Activated naive CD4-positive, alpha-beta T cell treated with anti-CD3 and anti-CD28 coated beads, Interleukin-2, amount 50 U/mL, for 24 hours (primary cell): Measurements from ENCODE around the gene LIN54.
A peak's percentile ranks its signal among the peaks of the same experiment; 100 is the strongest.
"Not testable (repeated sequence)": the region's sequence is repeated elsewhere in the genome, so short reads cannot be mapped to it uniquely, and the experiment has no call there.

Experiments
- H3K27ac Mint-ChIP-seq: one replicate; pipeline ENCODE4 v1.8.0; 2021; ENCODE audit warnings: mild to moderate bottlenecking, mixed read lengths
- H3K27me3 Mint-ChIP-seq: one replicate; pipeline ENCODE4 v1.8.0; 2021; ENCODE audit warnings: mixed read lengths
- H3K36me3 Mint-ChIP-seq: one replicate; pipeline ENCODE4 v1.8.0; 2021; ENCODE audit warnings: mixed read lengths
- H3K4me1 Mint-ChIP-seq: one replicate; pipeline ENCODE4 v1.8.0; 2021; ENCODE audit warnings: mixed read lengths
- H3K4me3 Mint-ChIP-seq: one replicate; pipeline ENCODE4 v1.8.0; 2021; ENCODE audit warnings: mild to moderate bottlenecking, mixed read lengths
- H3K9me3 Mint-ChIP-seq: one replicate; pipeline ENCODE4 v1.8.0; 2021; ENCODE audit warnings: mixed read lengths

Gene LIN54

DNA sequence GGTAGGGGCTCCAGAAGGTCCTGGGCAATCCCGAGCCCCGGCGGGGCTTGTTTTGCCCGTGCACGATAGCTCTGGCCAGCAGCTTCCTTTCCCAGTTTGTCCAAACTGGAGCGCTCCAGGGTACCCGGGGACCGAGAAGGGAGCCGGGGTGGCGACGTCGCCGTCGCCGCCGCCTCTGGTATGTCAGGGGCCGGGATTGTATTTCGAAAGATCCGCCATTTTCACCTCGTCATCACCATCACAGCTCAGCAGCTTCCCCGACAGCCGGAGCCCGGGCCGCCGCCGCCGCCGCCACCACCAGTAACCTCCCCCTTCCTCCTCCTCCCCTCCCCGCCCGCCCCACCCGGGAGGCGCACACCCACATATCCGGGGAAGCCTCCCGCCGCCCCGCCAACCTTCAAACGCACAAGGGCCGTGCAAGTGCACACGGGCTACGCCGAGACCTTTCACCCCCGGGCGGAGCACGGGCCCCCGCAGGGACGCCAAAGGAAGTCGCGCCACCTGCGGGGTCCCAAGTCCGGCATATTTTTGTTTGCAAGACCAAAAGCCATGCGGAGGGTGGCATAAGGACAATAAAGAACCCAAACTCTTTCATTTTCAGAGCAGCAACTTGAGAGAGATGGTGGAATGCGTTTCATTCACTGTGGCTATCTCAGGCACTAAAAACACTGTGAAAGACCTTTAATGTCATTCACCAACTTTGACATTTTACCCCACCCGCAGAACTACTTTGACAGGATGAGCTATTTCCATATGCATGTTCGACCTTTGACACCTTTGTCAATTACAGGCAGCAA lies at the start of gene LIN54:
Gene LIN54 (minus strand): TSS at position 302 of the 797 bp plus-strand sequence. CDS start 25,979 bp downstream, outside the sequence.
- H3K4me3 Mint-ChIP-seq = peak within 1 kb of the TSS; percentile 98
- peak within 1 kb of the TSS; percentile 90 for H3K27ac Mint-ChIP-seq
- H3K36me3 Mint-ChIP-seq = no peaks in the 10 kb centered on the region
- H3K9me3 Mint-ChIP-seq = no peaks in the 10 kb centered on the region
- H3K4me1 Mint-ChIP-seq = peaks cover 62% of the 10 kb centered on the region
- no peaks in the 10 kb centered on the region for H3K27me3 Mint-ChIP-seq

DNA sequence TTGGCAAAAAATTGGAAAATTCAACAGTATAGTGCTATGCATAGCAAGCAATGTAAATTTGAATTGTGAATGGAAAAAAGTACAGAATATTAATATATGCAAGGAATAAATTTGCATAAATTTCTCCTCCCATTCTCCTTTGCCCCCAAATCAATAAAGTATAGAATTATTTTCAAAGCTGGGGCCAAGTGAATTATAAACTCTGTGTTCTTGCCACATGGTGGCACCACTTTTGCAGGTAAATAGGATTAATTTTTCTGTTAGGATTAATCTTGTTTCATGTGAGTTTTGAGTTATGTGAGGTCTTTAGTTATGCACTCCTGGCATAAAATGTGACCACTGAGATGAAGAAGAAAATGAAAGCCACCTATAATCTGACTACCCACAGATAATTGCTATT lies 44.3 kb upstream of the LIN54 start:
- Mint-ChIP-seq H3K27ac (no peak overlapping the region), H3K36me3 (peaks cover 9% of the 10 kb centered on the region), H3K4me3 (no peak overlapping the region), H3K4me1 (no peaks in the 10 kb centered on the region), H3K27me3 (no peaks in the 10 kb centered on the region), H3K9me3 (no peaks in the 10 kb centered on the region)

DNA sequence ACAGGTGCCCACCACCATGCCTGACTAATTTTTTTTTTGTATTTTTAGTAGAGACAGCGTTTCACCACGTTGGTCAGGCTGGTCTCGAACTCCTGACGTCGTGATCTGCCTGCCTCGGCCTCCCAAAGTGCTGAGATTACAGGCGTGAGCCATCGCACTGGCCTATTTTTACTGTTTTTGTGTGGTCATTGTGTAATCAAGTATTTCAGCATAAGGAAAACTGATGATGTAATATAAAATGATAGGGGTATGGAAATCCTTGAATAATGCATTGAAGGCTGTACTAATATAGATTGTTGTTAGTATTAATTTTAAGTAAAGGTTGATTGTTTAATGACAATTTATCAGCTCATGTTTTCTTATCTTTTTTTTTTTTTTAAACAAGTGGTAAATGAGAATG lies 38.2 kb upstream of the LIN54 start:
- H3K36me3 Mint-ChIP-seq, H3K27ac Mint-ChIP-seq, H3K9me3 Mint-ChIP-seq, H3K4me3 Mint-ChIP-seq, H3K27me3 Mint-ChIP-seq: not testable (repeated sequence)
- peaks cover 15% of the 10 kb centered on the region for H3K4me1 Mint-ChIP-seq

GRCh38 chr4:83046693-83047473 lies 36.3 kb upstream of the LIN54 start:
- Mint-ChIP-seq H3K36me3 (peaks cover 7% of the 10 kb centered on the region), H3K4me3 (no peak overlapping the region), H3K4me1 (peaks cover 19% of the 10 kb centered on the region), H3K9me3 (no peaks in the 10 kb centered on the region), H3K27ac (no peak overlapping the region), H3K27me3 (no peaks in the 10 kb centered on the region)

- Mint-ChIP-seq H3K9me3 (no peaks in the 10 kb centered on the region), H3K4me1 (peaks cover 35% of the 10 kb centered on the region), H3K4me3 (no peak overlapping the region), H3K27ac (no peak overlapping the region), H3K36me3 (peaks cover 5% of the 10 kb centered on the region), H3K27me3 (no peaks in the 10 kb centered on the region)
Observed at GRCh38 chr4:83043801-83044407, 33.3 kb upstream of the LIN54 start.

GRCh38 chr4:83043157-83043556 lies 32.5 kb upstream of the LIN54 start:
- not testable (repeated sequence) for H3K27me3 Mint-ChIP-seq, H3K9me3 Mint-ChIP-seq, H3K4me3 Mint-ChIP-seq, H3K36me3 Mint-ChIP-seq
- H3K27ac Mint-ChIP-seq = peak overlapping the region; percentile 11
- H3K4me1 Mint-ChIP-seq = peaks cover 37% of the 10 kb centered on the region

DNA sequence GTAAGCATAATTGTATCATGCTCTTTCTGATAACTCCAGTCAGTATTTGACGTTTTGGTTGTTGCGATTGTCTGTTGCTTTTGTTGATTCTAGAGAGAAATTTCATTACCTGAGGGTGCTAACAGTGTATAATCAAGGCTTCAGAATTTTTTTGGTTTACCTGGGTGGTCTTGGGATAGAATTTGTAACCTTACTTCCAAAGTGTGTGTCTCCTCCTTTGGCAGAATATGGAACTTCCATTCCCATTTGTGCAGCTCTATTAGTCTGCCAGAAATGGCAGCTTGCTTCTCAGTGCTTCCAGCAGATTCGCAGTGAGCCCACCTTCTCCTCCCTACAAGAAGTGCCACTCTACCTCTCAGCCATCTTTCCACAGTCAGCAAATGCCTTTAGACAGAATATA lies 29.6 kb upstream of the LIN54 start:
- no peaks in the 10 kb centered on the region for H3K27me3 Mint-ChIP-seq
- H3K36me3 Mint-ChIP-seq = peaks cover 5% of the 10 kb centered on the region
- peaks cover 46% of the 10 kb centered on the region for H3K4me1 Mint-ChIP-seq
- no peak overlapping the region for H3K4me3 Mint-ChIP-seq
- H3K27ac Mint-ChIP-seq = no peak overlapping the region
- H3K9me3 Mint-ChIP-seq = no peaks in the 10 kb centered on the region

GRCh38 chr4:83036991-83037665 lies 26.5 kb upstream of the LIN54 start:
- H3K4me3 Mint-ChIP-seq = peak overlapping the region; percentile 76
- peaks cover 5% of the 10 kb centered on the region for H3K36me3 Mint-ChIP-seq
- H3K4me1 Mint-ChIP-seq = peaks cover 39% of the 10 kb centered on the region
- no peaks in the 10 kb centered on the region for H3K9me3 Mint-ChIP-seq
- H3K27me3 Mint-ChIP-seq = no peaks in the 10 kb centered on the region
- peak overlapping the region; percentile 38 for H3K27ac Mint-ChIP-seq

GRCh38 chr4:83034630-83035494 lies 24.2 kb upstream of the LIN54 start, which contains the start of gene COPS4:
TSS of gene COPS4 (plus strand) at chr4:83035183. CDS start at chr4:83035225, 42 bp downstream.
- Mint-ChIP-seq H3K36me3 (no peaks in the 10 kb centered on the region), H3K4me1 (peaks cover 29% of the 10 kb centered on the region), H3K9me3 (no peaks in the 10 kb centered on the region), H3K27ac (peak within 1 kb of the TSS; percentile 100), H3K4me3 (peak within 1 kb of the TSS; percentile 100), H3K27me3 (no peaks in the 10 kb centered on the region)

- H3K9me3 Mint-ChIP-seq = no peaks in the 10 kb centered on the region
- peaks cover 1% of the 10 kb centered on the region for H3K36me3 Mint-ChIP-seq
- H3K4me1 Mint-ChIP-seq = no peaks in the 10 kb centered on the region
- no peak overlapping the region for H3K4me3 Mint-ChIP-seq
- no peak overlapping the region for H3K27ac Mint-ChIP-seq
- no peaks in the 10 kb centered on the region for H3K27me3 Mint-ChIP-seq
Observed at GRCh38 chr4:83029688-83030087, 19.1 kb upstream of the LIN54 start.

DNA sequence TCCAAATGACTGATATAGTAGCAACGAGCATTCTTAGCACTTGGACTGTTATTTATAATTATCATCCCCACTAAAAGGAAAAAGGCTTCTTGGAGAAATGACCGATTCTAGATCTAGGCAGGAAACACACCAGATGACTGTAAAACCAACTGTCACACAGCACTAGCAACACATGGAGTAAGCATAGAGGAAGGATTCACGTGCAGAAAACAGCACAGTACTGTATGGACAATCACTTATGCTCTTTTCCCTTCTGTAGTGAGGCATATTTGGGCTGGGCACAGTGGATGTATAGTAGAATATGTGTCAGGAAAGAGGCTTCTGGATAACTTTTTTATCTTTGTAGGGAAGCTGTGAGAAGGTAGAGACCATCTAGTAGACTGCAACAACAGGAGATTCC lies 18.4 kb upstream of the LIN54 start:
- Mint-ChIP-seq H3K9me3 (no peaks in the 10 kb centered on the region), H3K4me3 (no peak overlapping the region), H3K27me3 (no peaks in the 10 kb centered on the region), H3K4me1 (no peaks in the 10 kb centered on the region), H3K27ac (no peak overlapping the region), H3K36me3 (peaks cover 1% of the 10 kb centered on the region)

GRCh38 chr4:83025563-83025962 lies 14.9 kb upstream of the LIN54 start:
- no peaks in the 10 kb centered on the region for H3K9me3 Mint-ChIP-seq
- no peaks in the 10 kb centered on the region for H3K4me1 Mint-ChIP-seq
- no peak overlapping the region for H3K4me3 Mint-ChIP-seq
- H3K36me3 Mint-ChIP-seq = peaks cover 1% of the 10 kb centered on the region
- H3K27me3 Mint-ChIP-seq = no peaks in the 10 kb centered on the region
- H3K27ac Mint-ChIP-seq = no peak overlapping the region

DNA sequence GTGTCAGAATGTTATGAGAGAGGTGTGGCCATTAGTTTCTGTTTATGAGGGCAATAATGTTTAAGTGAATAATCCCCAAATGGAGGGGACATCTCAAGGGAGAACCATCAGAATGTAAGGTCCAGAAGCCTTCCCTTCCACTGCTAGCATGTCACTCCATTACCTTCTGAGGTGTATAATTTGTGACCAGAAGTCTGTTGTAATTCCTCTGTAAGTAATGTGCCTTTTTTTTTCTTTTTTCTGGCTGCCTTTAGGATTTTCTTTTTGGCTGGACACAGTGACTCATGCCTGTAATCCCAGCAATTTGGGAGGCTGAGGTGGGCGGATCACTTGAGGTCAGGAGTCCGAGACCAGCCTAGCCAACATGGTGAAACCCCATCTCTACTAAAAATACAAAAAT lies 13.6 kb upstream of the LIN54 start:
- Mint-ChIP-seq H3K27me3 (no peaks in the 10 kb centered on the region), H3K4me1 (peaks cover 4% of the 10 kb centered on the region), H3K9me3 (no peaks in the 10 kb centered on the region), H3K27ac (no peak overlapping the region), H3K4me3 (no peak overlapping the region), H3K36me3 (peaks cover 1% of the 10 kb centered on the region)

DNA sequence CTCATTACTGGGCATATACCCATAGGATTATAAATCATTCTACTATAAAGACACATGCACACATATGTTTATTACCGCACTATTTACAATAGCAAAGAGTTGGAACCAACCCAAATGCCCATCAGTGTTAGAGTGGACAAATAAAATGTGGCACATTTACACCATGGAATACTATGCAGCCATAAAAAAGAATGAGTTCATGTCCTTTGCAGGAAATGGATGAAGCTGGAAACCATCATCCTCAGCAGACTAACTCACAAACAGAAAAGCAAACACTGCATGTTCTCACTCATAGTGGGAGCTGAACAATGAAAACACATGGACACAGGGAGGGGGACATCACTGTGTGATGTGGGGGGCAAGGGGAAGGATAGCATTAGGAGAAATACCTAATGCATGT lies 13.0 kb upstream of the LIN54 start:
- not testable (repeated sequence) for H3K27ac Mint-ChIP-seq, H3K27me3 Mint-ChIP-seq, H3K36me3 Mint-ChIP-seq, H3K4me1 Mint-ChIP-seq, H3K4me3 Mint-ChIP-seq, H3K9me3 Mint-ChIP-seq
